GM23248 (cell line): ENCODE measurements around the gene N4BP2.
"Not testable (repeated sequence)": the region's sequence is repeated elsewhere in the genome, so short reads cannot be mapped to it uniquely, and the experiment has no call there.

ENCODE experiments used
- EZH2 ChIP-seq: fragments of 200-600 bp; sonication (generic); IDR thresholded peaks from 2 replicates; pipeline ENCODE4 v1.6.1; 2018; ENCODE audit warnings: antibody characterized with exemption, mild to moderate bottlenecking; ENCODE audit not compliant: insufficient read depth, poor library complexity, severe bottlenecking
- EZH2phosphoT487 ChIP-seq: fragments of 200-600 bp; sonication (generic); IDR thresholded peaks from 2 replicates; pipeline ENCODE4 v1.6.1; 2018; ENCODE audit warnings: antibody characterized with exemption, moderate library complexity, mild to moderate bottlenecking, low read depth; ENCODE audit not compliant: insufficient read depth

- not testable (repeated sequence) for TF ChIP-seq EZH2, EZH2phosphoT487
These were observed 83.9 kb downstream of the N4BP2 start for GRCh38 chr4:40140597-40140996.
